Fibroblast of mammary gland (primary cell): ENCODE data around the gene SLC4A2.

Source experiments
- DNase-seq: peaks from one replicate; pipeline ENCODE4 v3.0.0-alpha.2; 2010; ENCODE audit warnings: low read depth
- H3K4me3 ChIP-seq: 2 replicates; pipeline ENCODE4 v1.5.1; 2011; ENCODE audit warnings: low read depth, mild to moderate bottlenecking, low read length, moderate library complexity; ENCODE audit not compliant: control insufficient read depth
- TF ChIP-seq, protein P1 (sequence below): conservative IDR thresholded peaks from 2 replicates; pipeline ENCODE4 v1.5.1; 2011; ENCODE audit warnings: low read depth, low read length, inconsistent platforms; ENCODE audit not compliant: control insufficient read depth, insufficient read depth

Gene SLC4A2

DNA sequence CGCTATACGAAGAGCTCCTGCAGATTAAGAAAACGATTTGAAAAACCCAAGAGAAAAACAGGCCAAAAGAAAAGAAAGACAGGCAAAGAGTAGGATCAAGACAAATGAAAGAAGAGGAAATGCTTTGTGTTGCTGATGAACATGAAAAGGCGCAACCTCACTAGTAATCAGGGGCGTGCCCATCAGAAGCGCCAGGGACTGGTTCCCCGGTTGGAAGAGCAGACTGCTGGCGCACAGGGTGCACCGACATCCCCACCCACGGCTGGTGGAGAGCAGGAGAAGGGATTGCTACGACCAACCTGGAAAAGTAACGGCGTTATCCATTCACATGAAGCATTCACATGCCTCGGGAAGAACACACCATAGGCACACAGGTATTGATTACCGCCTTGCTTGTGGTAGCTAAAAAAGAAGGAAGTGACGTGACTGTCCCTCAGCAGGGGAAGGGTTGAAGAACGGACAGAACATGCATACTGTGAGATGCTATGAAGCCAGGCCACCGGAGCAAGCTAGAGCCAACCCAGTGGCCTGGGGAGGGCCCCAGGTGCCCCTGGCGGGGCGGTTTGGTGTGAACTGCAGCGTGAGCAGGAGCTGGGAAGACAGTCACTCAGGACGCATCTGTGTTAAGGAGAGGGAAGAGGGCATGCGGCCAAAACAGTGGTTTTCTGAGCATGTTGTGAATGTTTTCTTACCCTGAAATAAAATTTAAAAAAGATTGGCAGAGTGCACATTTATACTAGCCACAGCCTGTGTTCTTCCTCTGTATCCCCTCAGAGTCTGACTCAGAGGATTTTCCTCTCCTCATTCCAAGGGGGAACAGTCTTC, 45.2 kb downstream of the SLC4A2 start:
- H3K4me3 ChIP-seq: no peak overlapping the region
- peak; percentile 92 for DNase-seq

DNA sequence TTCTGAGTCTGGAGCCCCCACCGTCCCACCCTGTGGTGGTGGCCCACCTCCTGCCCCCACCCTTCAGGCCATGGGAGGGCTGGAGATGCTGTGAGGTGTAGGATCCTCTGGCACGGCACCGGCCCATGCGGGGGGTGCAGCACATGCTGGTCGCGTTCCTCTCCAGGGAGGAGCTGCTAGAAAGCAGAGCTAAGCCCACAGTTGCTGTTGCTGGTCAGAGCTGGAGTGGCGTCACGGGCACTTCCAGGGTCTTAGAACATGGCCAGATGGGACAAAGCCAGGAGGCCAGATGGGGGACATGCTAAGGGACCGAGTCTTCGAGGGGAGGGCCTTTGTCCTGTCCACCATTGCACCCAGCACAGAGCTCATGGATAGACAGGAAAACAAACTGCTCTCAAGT, 48.5 kb downstream of the SLC4A2 start:
- TF ChIP-seq, protein P1, sequence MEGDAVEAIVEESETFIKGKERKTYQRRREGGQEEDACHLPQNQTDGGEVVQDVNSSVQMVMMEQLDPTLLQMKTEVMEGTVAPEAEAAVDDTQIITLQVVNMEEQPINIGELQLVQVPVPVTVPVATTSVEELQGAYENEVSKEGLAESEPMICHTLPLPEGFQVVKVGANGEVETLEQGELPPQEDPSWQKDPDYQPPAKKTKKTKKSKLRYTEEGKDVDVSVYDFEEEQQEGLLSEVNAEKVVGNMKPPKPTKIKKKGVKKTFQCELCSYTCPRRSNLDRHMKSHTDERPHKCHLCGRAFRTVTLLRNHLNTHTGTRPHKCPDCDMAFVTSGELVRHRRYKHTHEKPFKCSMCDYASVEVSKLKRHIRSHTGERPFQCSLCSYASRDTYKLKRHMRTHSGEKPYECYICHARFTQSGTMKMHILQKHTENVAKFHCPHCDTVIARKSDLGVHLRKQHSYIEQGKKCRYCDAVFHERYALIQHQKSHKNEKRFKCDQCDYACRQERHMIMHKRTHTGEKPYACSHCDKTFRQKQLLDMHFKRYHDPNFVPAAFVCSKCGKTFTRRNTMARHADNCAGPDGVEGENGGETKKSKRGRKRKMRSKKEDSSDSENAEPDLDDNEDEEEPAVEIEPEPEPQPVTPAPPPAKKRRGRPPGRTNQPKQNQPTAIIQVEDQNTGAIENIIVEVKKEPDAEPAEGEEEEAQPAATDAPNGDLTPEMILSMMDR: no peak
- DNase-seq: no peak
- H3K4me3 ChIP-seq: no peak overlapping the region

More for the DNA sequence above, 45.2 kb downstream of the SLC4A2 start:
- TF ChIP-seq, protein P1: no peak

DNA sequence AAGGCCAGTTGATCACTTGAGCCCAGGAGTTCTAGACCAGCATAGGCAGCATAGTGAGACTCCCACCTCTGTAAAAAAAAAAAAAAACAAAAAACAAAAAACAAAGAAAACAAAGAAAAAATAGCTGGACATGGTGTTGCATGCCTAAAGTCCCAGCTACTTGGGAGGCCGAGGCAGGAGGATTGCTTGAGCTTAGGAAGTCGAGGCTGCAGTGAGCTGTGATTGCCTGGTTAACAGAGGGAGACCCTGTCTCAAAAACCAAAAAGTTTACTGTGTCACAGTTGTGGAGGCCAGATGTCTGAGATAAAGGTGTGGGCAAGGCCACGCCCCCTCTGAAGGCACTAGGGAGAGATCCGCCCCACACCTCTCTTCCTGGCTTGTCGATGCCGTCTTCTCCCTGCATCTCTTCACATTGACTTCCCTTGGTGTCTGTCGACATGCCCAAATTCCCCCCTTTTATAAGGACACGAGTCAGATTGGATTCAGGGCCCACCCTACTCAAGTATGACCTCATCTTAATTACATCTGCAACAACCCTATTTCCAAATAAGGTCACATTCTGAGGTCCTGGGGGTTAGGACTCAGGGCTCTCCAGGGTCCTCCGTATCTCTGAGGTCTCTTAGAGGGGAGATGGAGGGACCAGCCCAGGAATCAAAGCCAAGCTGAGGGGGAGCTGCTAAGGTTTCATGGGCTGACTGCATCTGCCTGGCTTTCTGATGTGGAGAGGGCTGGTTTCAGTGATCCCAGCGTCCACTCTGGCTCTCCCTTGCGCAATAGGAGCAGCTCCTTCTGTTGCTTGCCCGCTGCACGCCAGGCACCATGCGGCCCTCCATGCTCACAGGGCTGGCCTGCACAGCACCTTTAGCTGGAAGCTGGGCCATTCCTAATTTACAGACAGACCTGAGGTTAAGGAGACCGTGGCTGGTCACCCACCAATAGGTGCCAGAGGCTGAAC, 50.0 kb downstream of the SLC4A2 start:
- peak; percentile 68 for DNase-seq
- TF ChIP-seq, protein P1: no peak
- H3K4me3 ChIP-seq: no peak overlapping the region

DNA sequence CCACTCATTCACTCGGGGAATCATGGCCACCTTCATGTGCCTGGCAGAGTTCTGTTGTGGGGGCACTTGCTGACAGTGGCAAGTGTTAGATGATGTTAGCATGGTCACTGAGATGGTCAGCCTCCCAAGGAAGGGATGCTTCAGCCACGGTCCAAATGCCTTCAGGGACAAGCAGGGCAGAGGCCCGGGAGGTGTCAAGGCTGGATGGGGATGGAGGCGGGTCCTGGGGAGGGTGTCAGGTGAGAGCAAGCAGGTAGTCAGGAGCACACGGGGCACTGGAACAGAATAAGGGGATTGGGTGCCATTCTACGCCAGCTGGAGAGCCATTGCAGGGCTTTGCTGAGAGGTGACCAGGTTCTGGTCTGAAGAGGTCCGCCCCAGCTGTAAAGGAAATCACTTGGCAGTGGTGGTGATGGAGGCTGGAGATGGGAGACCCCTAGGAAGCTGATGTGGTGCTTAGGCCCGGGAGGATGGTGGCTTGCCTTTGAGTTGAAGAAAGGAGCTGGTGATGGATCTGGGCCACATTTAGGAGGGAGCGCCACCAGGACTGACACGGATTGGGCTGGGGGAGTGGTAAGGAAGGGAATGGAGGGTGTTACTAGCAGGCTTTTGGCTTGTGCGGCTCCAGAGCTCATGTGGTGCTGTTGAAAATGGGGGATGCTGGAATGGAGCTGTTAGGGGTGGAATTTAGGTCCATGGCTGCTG, 51.0 kb downstream of the SLC4A2 start:
- H3K4me3 ChIP-seq: no peak overlapping the region
- no peak for DNase-seq
- TF ChIP-seq, protein P1: no peak

DNA sequence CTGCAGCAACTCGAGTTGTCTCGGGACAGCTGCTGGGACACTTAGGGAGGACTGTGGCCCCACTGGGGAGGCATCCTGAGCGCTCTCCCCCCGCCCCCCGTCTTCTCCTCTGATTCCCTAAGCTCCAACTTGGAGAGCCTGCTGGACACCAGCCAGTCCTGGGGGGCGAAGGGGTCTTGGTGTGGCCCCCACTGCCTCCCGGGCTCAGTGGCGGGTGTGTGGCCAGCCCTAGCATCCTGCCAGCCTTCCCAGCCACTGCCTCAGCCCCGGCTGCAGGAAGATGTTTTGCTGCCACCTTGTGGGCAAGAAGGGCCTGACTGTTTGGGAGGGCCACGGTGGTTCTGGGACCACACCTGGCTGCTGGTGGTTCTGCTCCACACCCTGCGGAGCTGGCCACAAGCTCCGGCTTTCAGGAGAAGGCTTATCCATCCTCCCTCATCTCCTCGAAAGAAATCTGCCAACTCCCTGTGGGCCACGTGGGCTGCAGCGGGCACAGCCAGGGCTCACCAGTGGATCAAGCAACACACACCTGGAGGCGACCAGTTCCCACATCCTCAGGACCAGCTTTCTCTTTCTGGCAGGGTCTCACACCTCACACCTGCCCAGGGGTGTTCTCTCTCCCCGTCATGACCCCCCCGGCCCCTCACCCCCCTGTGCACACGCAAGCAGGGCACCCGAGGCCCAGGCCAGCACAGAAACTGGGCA, 51.7 kb downstream of the SLC4A2 start:
- TF ChIP-seq, protein P1: peak; percentile 85
- no peak overlapping the region for H3K4me3 ChIP-seq
- peak; percentile 65 for DNase-seq
